Cardiac fibroblast (primary cell): Measurements from ENCODE around the gene DCDC2.
"Not testable (repeated sequence)": the region's sequence is repeated elsewhere in the genome, so short reads cannot be mapped to it uniquely, and the experiment has no call there.

ENCODE experiments used
- DNase-seq, 2 donors: peaks; one replicate each; pipeline versions ENCODE4 v3.0.0 to v3.0.0-alpha.2; 2010; ENCODE audit warnings: low read depth in 2 of 2
- H3K4me3 ChIP-seq, 2 donors: replicated peaks in 1 of 2; 1 replicate in 1 of 2; 2 replicates in 1 of 2; pipeline ENCODE4 v1.5.1; 2011; ENCODE audit warnings: low read depth in 2 of 2, low read length in 2 of 2, mild to moderate bottlenecking in 2 of 2, moderate library complexity in 1 of 2
- TF ChIP-seq, protein P1 (sequence below): IDR thresholded peaks from one replicate; pipeline ENCODE4 v1.5.1; 2011; ENCODE audit warnings: low read depth, mild to moderate bottlenecking, low read length, inconsistent platforms

DCDC2 gene

DNA sequence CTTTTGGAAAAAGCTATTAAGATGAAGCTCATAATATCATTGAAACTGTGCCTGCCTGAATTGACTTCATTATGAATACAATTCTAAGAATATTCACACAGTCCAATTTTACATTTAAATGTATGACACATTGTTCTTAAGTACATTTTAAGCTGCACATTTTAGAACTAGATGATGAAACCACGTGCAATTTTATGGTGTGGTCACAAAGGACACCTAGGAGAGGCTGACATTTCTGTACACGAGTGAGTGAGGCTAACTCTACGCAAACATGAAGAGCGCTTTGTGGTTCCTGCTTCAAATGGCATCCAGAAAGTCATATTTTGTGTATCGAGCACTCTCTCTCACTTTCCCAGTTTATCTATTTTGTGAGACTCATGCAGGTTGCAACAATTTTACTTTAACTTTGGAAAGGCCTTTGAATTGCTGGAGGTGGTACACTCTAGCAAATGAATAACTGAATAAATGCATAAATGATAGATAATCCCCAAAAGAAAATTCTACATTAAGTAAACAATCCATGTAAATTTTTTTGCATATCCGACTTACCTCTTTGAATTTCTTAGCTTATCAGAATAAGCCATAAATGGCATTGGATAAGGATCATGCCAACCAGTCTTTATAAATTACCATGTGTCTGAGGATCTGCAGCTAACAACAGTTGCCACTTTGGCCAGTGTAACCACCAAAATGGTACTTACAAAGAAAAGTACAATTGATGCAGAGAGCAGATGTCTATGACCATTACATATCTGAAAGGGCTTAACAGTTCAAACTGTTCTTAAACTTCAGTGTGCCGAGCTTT, 134.5 kb downstream of the DCDC2 start:
- DNase-seq: no peak
- no peak overlapping the region for H3K4me3 ChIP-seq
- TF ChIP-seq, protein P1, sequence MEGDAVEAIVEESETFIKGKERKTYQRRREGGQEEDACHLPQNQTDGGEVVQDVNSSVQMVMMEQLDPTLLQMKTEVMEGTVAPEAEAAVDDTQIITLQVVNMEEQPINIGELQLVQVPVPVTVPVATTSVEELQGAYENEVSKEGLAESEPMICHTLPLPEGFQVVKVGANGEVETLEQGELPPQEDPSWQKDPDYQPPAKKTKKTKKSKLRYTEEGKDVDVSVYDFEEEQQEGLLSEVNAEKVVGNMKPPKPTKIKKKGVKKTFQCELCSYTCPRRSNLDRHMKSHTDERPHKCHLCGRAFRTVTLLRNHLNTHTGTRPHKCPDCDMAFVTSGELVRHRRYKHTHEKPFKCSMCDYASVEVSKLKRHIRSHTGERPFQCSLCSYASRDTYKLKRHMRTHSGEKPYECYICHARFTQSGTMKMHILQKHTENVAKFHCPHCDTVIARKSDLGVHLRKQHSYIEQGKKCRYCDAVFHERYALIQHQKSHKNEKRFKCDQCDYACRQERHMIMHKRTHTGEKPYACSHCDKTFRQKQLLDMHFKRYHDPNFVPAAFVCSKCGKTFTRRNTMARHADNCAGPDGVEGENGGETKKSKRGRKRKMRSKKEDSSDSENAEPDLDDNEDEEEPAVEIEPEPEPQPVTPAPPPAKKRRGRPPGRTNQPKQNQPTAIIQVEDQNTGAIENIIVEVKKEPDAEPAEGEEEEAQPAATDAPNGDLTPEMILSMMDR: no peak

DNA sequence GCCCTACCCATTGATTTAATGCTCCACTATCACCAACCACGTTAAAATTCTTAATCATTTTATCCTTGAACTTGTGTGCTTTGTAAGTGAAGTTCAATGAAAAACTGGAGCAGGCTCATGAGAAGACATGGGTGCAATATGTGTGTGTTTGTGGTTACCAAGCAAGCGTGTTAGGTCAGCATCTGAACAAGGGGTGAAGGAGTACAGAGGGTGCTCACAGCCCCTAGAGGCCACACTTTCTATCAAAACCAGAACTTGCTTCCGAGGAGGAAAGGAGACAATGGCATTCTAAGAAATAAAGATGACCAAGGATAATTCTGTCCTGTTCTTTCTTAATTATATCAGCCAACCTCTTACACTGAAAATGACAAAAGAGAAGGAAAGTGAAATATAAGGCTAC, 138.2 kb downstream of the DCDC2 start:
- TF ChIP-seq, protein P1: no peak
- DNase-seq: no peak
- H3K4me3 ChIP-seq: no peak overlapping the region

DNA sequence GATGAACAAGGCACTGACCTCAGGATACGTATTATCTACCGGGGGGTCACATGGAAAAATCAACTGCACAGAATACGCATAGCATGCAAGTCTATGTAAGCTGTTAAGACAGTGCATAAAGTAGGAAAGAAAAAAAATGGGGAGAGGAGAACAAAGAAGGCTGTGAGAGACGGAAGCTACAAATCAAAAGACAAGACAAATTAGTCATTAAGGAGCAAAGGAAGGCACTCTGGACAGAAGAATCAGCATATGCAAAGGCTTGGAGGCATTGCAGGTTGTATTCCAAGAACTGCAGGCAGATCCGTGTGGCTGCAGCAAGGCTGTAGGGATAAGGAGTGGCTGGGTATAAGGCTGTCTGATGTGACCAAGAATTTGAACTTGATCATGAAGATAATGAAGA, 142.9 kb downstream of the DCDC2 start:
- TF ChIP-seq, protein P1: no peak
- DNase-seq: no peak
- H3K4me3 ChIP-seq: no peak overlapping the region

DNA sequence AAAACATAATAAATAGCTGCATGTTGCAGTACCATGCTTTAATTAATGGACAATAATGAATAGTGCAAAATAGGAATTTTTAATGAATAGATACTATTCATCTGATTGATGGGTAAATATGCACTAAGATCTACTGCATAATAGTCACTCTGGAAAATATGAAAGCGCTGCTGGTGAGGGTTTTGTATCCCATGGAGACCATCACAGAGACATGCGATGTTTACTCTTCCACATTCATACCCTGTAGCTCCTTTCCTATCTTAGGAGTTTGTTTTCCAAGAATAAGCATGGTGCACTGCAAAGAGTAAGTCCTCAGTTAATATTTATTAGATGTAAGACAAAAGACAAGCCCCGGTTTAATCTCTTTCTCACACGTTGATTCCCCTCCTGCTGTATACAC, 150.4 kb downstream of the DCDC2 start:
- TF ChIP-seq, protein P1: no peak
- H3K4me3 ChIP-seq: no peak overlapping the region
- DNase-seq: no peak

DNA sequence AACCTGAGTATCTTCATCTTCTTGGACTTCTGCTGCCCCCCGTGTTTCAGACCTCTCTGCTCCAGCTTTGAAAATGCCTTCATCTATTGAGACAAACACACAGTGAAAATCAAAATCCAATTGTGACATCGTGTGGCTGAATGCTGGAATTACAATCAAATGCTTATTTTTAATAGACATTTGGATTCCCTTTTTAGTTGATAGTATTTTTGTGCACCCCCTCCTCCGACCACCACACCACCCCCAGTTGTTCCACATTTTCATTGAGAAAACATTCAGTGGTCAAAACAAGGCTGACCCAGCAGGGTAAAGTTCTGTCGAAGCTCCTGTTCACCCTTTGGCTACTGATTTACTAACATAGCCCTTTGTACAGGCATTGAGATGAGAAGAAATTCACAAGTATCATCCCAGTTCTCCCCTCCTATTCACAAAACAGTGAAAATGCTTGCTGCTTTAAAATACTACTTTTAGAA, 152.8 kb downstream of the DCDC2 start:
- peak; percentile 52 to 53 for DNase-seq
- H3K4me3 ChIP-seq: no peak overlapping the region

DNA sequence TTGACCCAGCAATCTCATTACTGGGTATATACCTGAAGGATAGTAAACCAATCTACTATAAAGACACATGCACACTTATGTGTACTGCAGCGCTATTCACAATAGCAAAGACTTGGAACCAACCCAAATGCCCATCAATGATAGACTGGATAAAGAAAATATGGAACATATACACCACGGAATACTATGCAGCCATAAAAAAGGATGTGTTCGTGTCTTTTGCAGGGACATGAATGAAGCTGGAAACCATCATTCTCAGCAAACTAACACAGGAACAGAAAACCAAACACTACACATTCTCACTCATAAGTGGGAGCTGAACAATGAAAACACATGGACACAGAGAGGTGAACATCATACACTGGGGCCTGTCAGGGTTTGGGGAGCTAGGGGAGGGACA, 153.7 kb downstream of the DCDC2 start:
- not testable (repeated sequence) for H3K4me3 ChIP-seq, DNase-seq

More for the DNA sequence above, 152.8 kb downstream of the DCDC2 start:
- TF ChIP-seq, protein P1: peak; percentile 36

DNA sequence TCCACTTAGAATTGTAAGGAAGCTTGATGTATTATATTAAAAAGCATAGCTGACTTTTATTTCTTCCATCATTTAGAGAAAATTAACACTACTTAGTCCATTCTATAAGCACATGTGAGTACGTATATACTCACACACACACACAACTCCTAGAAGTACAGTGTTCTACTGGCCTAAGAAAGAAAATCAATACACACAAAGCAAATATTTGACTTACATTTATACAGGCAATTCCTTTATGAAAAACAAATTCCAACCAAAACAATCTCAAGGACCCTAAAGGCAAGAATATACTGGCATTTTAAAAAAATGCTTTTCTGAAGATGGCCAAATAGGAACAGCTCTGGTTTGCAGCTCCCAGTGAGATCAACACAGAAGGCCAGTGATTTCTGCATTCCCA, 160.0 kb downstream of the DCDC2 start:
- no peak overlapping the region for H3K4me3 ChIP-seq
- no peak for DNase-seq
- TF ChIP-seq, protein P1: no peak
